HepG2 (cell line): Measurements from ENCODE around the gene KDELR3. TPM values are rescaled to one million over a fixed set of nuclear protein-coding genes. Genes with fewer than 3 reads are reported as not detected.

Source experiments
- CEBPB ChIP-seq: IDR thresholded peaks from 2 replicates; pipeline ENCODE4 v1.6.1; 2011; ENCODE audit warnings: low read depth, low read length, improper control_type of control experiment, borderline replicate concordance
- CHD2 ChIP-seq: IDR thresholded peaks from 2 replicates; pipeline ENCODE4 v1.6.1; 2011; ENCODE audit warnings: low read depth, low read length, improper control_type of control experiment
- MAFG ChIP-seq: sonication (generic); formaldehyde crosslinking; IDR thresholded peaks from 2 replicates; pipeline ENCODE4 v1.5.1; 2020; ENCODE audit warnings: mild to moderate bottlenecking, missing genetic modification reagents
- SETDB1 ChIP-seq: sonication (generic); formaldehyde crosslinking; IDR thresholded peaks from 2 replicates; pipeline ENCODE4 v1.5.1; 2020; ENCODE audit warnings: missing genetic modification reagents, mild to moderate bottlenecking, borderline replicate concordance
- STAG1 ChIP-seq: sonication (generic); formaldehyde crosslinking; IDR thresholded peaks from 2 replicates; pipeline ENCODE4 v1.4.0; 2020; ENCODE audit warnings: missing genetic modification reagents
- ZNF224 ChIP-seq: sonication (generic); formaldehyde crosslinking; IDR thresholded peaks from 2 replicates; pipeline ENCODE4 v1.5.0; 2020; ENCODE audit warnings: mild to moderate bottlenecking, missing genetic modification reagents
- ZNF317 ChIP-seq: sonication (generic); formaldehyde crosslinking; IDR thresholded peaks from 2 replicates; pipeline ENCODE4 v1.5.0; 2020; ENCODE audit warnings: mild to moderate bottlenecking, missing genetic modification reagents
- ZNF44 ChIP-seq: sonication (generic); formaldehyde crosslinking; IDR thresholded peaks from 2 replicates; pipeline ENCODE4 v1.5.1; 2020; ENCODE audit warnings: mild to moderate bottlenecking, missing genetic modification reagents
- ZNF652 ChIP-seq: IDR thresholded peaks from 2 replicates; pipeline ENCODE4 v1.6.1; 2016; ENCODE audit warnings: low read depth, borderline replicate concordance
- ZNF674 ChIP-seq: sonication (generic); formaldehyde crosslinking; IDR thresholded peaks from 2 replicates; pipeline ENCODE4 v1.5.0; 2020; ENCODE audit warnings: low read depth, mild to moderate bottlenecking, missing genetic modification reagents
- polyA plus RNA-seq, 8 experiments: library from polyadenylated mRNA; depleted of rRNA in 3 of 8; stranded (reverse) in 7 of 8; unstranded in 1 of 8; fragments of >200 nt; fragmentation: Illumina TruSeq in 4 of 8; extraction: Trizol in 4 of 8; gene quantifications; 2 replicates each; pipeline versions ENCODE4 v1.2.1 to v1.2.3, GENCODE V29; 2011 to 2016; ENCODE audit warnings: low read depth in 4 of 8, missing spikeins in 1 of 8, mixed read lengths in 1 of 8; ENCODE audit not compliant: insufficient read depth in 1 of 8
- total RNA-seq, 5 experiments: library from RNA; depleted of rRNA; stranded (reverse); fragments of >200 nt; fragmentation: Illumina TruSeq; extraction: Trizol; gene quantifications; 2 replicates each; pipeline ENCODE4 v1.2.3, GENCODE V29; 2016; ENCODE audit warnings: low read depth in 1 of 5
- TF ChIP-seq, protein P1 (sequence below): sonication (generic); formaldehyde crosslinking; IDR thresholded peaks from 2 replicates; pipeline ENCODE4 v1.8.0; 2022; ENCODE audit warnings: mild to moderate bottlenecking, missing genetic modification reagents; ENCODE audit not compliant: insufficient replicate concordance
- TF ChIP-seq, protein P2 (sequence below): sonication (generic); formaldehyde crosslinking; IDR thresholded peaks from 2 replicates; pipeline ENCODE4 v1.4.0; 2020; ENCODE audit warnings: missing genetic modification reagents
- TF ChIP-seq, protein P3 (sequence below): sonication (generic); formaldehyde crosslinking; IDR thresholded peaks from 2 replicates; pipeline ENCODE4 v1.5.0; 2020; ENCODE audit warnings: missing genetic modification reagents, mild to moderate bottlenecking, borderline replicate concordance
- TF ChIP-seq, protein P4 (sequence below): sonication (generic); formaldehyde crosslinking; IDR thresholded peaks from 2 replicates; pipeline ENCODE4 v1.4.0; 2020; ENCODE audit warnings: missing genetic modification reagents, borderline replicate concordance
- TF ChIP-seq, protein P5 (sequence below): sonication (generic); formaldehyde crosslinking; IDR thresholded peaks from 2 replicates; pipeline ENCODE4 v1.4.0; 2020; ENCODE audit warnings: missing genetic modification reagents

The KDELR3 gene
- total and polyA plus RNA-seq, 2 of the 13 experiments (the other 11 are each of a cell fraction or from before 2014, with no cell fraction given) = 24.2 to 65.7 TPM

DNA sequence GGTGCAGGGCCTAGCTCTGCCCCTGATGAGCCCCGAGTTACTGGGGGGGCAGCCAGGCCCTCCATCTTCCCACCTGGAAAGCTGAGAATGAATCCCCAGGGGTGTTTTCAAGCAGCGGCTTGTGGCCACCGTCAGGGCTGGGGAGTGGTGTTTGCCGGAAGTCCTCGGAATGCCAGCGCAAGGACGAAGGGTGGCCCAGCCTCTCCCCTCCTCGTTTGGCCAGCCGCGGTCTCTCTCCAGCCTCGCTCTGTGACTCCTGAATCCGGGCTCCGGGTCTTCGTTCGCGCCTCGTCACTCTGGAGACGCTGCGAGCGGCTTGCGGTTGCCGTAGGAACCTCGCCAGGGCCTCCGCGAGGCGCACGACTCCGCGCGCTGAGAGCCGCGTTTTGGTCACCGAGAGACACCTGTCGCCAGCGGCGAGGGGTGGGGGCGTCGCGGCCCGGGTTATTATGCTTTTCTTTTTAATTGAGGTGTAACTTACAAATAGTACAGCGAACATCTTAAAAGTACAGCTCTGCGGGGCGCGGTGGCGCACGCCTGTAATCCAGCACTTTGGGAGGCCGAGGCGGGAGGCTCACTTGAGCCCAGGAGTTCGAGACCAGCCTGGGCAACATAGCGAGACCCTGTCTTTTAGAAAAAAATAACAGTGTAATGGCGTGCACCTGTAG lies 6.3 kb upstream of the KDELR3 start (continued):
- TF ChIP-seq, protein P1, sequence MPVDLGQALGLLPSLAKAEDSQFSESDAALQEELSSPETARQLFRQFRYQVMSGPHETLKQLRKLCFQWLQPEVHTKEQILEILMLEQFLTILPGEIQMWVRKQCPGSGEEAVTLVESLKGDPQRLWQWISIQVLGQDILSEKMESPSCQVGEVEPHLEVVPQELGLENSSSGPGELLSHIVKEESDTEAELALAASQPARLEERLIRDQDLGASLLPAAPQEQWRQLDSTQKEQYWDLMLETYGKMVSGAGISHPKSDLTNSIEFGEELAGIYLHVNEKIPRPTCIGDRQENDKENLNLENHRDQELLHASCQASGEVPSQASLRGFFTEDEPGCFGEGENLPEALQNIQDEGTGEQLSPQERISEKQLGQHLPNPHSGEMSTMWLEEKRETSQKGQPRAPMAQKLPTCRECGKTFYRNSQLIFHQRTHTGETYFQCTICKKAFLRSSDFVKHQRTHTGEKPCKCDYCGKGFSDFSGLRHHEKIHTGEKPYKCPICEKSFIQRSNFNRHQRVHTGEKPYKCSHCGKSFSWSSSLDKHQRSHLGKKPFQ (CRISPR knock-in tag) = no peak
- no peak for TF ChIP-seq ZNF317
- TF ChIP-seq, protein P2, sequence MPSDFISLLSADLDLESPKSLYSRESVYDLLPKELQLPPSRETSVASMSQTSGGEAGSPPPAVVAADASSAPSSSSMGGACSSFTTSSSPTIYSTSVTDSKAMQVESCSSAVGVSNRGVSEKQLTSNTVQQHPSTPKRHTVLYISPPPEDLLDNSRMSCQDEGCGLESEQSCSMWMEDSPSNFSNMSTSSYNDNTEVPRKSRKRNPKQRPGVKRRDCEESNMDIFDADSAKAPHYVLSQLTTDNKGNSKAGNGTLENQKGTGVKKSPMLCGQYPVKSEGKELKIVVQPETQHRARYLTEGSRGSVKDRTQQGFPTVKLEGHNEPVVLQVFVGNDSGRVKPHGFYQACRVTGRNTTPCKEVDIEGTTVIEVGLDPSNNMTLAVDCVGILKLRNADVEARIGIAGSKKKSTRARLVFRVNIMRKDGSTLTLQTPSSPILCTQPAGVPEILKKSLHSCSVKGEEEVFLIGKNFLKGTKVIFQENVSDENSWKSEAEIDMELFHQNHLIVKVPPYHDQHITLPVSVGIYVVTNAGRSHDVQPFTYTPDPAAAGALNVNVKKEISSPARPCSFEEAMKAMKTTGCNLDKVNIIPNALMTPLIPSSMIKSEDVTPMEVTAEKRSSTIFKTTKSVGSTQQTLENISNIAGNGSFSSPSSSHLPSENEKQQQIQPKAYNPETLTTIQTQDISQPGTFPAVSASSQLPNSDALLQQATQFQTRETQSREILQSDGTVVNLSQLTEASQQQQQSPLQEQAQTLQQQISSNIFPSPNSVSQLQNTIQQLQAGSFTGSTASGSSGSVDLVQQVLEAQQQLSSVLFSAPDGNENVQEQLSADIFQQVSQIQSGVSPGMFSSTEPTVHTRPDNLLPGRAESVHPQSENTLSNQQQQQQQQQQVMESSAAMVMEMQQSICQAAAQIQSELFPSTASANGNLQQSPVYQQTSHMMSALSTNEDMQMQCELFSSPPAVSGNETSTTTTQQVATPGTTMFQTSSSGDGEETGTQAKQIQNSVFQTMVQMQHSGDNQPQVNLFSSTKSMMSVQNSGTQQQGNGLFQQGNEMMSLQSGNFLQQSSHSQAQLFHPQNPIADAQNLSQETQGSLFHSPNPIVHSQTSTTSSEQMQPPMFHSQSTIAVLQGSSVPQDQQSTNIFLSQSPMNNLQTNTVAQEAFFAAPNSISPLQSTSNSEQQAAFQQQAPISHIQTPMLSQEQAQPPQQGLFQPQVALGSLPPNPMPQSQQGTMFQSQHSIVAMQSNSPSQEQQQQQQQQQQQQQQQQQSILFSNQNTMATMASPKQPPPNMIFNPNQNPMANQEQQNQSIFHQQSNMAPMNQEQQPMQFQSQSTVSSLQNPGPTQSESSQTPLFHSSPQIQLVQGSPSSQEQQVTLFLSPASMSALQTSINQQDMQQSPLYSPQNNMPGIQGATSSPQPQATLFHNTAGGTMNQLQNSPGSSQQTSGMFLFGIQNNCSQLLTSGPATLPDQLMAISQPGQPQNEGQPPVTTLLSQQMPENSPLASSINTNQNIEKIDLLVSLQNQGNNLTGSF (CRISPR knock-in tag) = no peak
- no peak for TF ChIP-seq CEBPB
- TF ChIP-seq ZNF224 = no peak
- peak; percentile 21; the same call in 1 of the 2 replicates for TF ChIP-seq STAG1
- TF ChIP-seq, protein P3, sequence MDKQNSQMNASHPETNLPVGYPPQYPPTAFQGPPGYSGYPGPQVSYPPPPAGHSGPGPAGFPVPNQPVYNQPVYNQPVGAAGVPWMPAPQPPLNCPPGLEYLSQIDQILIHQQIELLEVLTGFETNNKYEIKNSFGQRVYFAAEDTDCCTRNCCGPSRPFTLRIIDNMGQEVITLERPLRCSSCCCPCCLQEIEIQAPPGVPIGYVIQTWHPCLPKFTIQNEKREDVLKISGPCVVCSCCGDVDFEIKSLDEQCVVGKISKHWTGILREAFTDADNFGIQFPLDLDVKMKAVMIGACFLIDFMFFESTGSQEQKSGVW (CRISPR knock-in tag) = no peak
- no peak for TF ChIP-seq ZNF674 (CRISPR knock-in tag)
- TF ChIP-seq CHD2 = no peak
- TF ChIP-seq, protein P4, sequence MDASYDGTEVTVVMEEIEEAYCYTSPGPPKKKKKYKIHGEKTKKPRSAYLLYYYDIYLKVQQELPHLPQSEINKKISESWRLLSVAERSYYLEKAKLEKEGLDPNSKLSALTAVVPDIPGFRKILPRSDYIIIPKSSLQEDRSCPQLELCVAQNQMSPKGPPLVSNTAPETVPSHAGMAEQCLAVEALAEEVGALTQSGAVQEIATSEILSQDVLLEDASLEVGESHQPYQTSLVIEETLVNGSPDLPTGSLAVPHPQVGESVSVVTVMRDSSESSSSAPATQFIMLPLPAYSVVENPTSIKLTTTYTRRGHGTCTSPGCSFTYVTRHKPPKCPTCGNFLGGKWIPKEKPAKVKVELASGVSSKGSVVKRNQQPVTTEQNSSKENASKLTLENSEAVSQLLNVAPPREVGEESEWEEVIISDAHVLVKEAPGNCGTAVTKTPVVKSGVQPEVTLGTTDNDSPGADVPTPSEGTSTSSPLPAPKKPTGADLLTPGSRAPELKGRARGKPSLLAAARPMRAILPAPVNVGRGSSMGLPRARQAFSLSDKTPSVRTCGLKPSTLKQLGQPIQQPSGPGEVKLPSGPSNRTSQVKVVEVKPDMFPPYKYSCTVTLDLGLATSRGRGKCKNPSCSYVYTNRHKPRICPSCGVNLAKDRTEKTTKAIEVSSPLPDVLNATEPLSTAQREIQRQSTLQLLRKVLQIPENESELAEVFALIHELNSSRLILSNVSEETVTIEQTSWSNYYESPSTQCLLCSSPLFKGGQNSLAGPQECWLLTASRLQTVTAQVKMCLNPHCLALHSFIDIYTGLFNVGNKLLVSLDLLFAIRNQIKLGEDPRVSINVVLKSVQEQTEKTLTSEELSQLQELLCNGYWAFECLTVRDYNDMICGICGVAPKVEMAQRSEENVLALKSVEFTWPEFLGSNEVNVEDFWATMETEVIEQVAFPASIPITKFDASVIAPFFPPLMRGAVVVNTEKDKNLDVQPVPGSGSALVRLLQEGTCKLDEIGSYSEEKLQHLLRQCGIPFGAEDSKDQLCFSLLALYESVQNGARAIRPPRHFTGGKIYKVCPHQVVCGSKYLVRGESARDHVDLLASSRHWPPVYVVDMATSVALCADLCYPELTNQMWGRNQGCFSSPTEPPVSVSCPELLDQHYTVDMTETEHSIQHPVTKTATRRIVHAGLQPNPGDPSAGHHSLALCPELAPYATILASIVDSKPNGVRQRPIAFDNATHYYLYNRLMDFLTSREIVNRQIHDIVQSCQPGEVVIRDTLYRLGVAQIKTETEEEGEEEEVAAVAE (CRISPR knock-in tag) = peak; percentile 63; the same call in 1 of the 2 replicates
- TF ChIP-seq, protein P5, sequence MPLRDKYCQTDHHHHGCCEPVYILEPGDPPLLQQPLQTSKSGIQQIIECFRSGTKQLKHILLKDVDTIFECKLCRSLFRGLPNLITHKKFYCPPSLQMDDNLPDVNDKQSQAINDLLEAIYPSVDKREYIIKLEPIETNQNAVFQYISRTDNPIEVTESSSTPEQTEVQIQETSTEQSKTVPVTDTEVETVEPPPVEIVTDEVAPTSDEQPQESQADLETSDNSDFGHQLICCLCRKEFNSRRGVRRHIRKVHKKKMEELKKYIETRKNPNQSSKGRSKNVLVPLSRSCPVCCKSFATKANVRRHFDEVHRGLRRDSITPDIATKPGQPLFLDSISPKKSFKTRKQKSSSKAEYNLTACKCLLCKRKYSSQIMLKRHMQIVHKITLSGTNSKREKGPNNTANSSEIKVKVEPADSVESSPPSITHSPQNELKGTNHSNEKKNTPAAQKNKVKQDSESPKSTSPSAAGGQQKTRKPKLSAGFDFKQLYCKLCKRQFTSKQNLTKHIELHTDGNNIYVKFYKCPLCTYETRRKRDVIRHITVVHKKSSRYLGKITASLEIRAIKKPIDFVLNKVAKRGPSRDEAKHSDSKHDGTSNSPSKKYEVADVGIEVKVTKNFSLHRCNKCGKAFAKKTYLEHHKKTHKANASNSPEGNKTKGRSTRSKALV (CRISPR knock-in tag) = peak; percentile 97
- no peak for TF ChIP-seq MAFG (CRISPR knock-in tag)
- TF ChIP-seq ZNF44 = no peak
- no peak for TF ChIP-seq SETDB1 (CRISPR knock-in tag)
- TF ChIP-seq ZNF652 (CRISPR knock-in tag) = no peak
